ENCODE measurements around the gene SAFB.

The SAFB gene

GRCh38 chr19:5667751-5668271 lies 44.9 kb downstream of the SAFB start:
- no peak for DNase-seq

- DNase-seq, result no peak
These were observed 46.3 kb downstream of the SAFB start for GRCh38 chr19:5669212-5669611.

- DNase-seq, result no peak
These were observed 48.7 kb downstream of the SAFB start for GRCh38 chr19:5671600-5671999.

- no peak for DNase-seq
These were observed 50.0 kb downstream of the SAFB start for GRCh38 chr19:5672708-5673459.

GRCh38 chr19:5673752-5674151 lies 50.9 kb downstream of the SAFB start:
- DNase-seq, result no peak

- no peak for DNase-seq
These were observed 51.8 kb downstream of the SAFB start for GRCh38 chr19:5674714-5675113.

- DNase-seq, result no peak
These were observed 53.4 kb downstream of the SAFB start for GRCh38 chr19:5676105-5676771.

- no peak for DNase-seq
These were observed 53.9 kb downstream of the SAFB start for GRCh38 chr19:5676772-5677105.

- DNase-seq, result no peak
These were observed 54.3 kb downstream of the SAFB start for GRCh38 chr19:5677136-5677535.

GRCh38 chr19:5677580-5677979 lies 54.7 kb downstream of the SAFB start:
- no peak for DNase-seq

- no peak for DNase-seq
These were observed 55.3 kb downstream of the SAFB start for GRCh38 chr19:5678071-5678718.

- no peak for DNase-seq
These were observed 56.6 kb downstream of the SAFB start for GRCh38 chr19:5679289-5680083.

- no peak for DNase-seq
These were observed 57.2 kb downstream of the SAFB start for GRCh38 chr19:5680084-5680436.

- peak; percentile 99 for DNase-seq
These were observed 57.8 kb downstream of the SAFB start, which contains the start of the genes HSD11B1L and MICOS13 for GRCh38 chr19:5680437-5681368. Gene HSD11B1L (plus strand): TSS chr19:5681027. CDS start chr19:5684833, 3,806 bp downstream. Gene MICOS13 (minus strand): TSS chr19:5680516. CDS start chr19:5680486, 30 bp downstream.

- no peak for DNase-seq
These were observed 58.7 kb downstream of the SAFB start for GRCh38 chr19:5681391-5682106.

- DNase-seq, result no peak
These were observed 59.2 kb downstream of the SAFB start for GRCh38 chr19:5682107-5682482.

GRCh38 chr19:5683177-5683886 lies 60.4 kb downstream of the SAFB start:
- DNase-seq, result no peak

GRCh38 chr19:5684694-5685430 lies 62.0 kb downstream of the SAFB start:
- DNase-seq, result no peak

GRCh38 chr19:5686326-5686646 lies 63.4 kb downstream of the SAFB start:
- DNase-seq, result no peak
